ENCODE data around the gene TMEM95. TPM values are rescaled to one million over a fixed set of nuclear protein-coding genes. Genes with fewer than 3 reads are reported as not detected.

Gene TMEM95
- total and polyA plus RNA-seq, 10 of the 15 experiments (the other 5 are each of a cell fraction or from before 2014, with no cell fraction given) = 0.05 to 0.28 TPM; not detected in 8

DNA sequence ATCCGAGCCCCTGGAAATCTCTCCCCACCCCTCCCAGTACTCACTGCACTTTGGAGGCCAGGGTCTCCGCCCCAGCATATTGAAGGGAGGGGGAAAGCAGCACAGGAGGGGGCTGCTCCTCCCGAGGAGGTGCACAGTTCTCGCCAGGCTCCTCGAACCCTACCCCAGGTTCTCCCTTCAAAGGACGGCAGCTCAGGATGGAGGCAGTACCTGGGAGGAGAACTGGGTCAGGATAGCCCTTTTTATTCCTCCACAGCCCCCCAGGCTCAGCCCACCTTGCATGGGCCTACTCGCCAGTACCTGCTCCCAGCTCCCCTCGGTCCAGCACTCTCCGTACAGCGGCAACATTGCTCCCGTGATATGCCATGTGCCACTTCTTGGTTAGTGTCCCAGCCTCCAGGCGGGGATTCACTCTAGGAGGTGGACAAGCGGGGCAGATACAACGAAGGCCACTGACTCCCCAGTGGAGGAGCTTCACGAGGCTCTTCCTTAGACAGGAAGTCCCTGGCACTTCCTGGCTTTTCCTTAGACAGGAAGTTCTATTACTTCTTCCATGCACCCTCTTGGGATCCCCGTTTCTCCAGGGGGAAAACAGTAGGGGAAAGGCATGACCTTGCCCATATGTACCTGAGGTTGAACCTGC lies 37.7 kb upstream of the TMEM95 start (continued):
- TF ChIP-seq, protein P1, sequence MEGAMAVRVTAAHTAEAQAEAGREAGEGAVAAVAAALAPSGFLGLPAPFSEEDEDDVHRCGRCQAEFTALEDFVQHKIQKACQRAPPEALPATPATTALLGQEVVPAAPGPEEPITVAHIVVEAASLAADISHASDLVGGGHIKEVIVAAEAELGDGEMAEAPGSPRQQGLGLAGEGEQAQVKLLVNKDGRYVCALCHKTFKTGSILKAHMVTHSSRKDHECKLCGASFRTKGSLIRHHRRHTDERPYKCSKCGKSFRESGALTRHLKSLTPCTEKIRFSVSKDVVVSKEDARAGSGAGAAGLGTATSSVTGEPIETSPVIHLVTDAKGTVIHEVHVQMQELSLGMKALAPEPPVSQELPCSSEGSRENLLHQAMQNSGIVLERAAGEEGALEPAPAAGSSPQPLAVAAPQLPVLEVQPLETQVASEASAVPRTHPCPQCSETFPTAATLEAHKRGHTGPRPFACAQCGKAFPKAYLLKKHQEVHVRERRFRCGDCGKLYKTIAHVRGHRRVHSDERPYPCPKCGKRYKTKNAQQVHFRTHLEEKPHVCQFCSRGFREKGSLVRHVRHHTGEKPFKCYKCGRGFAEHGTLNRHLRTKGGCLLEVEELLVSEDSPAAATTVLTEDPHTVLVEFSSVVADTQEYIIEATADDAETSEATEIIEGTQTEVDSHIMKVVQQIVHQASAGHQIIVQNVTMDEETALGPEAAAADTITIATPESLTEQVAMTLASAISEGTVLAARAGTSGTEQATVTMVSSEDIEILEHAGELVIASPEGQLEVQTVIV (IDR thresholded peaks at IDR 0.05; ENCODE audit: borderline replicate concordance, partially characterized antibody) = no peak
- no peak for TF ChIP-seq KLF5 (IDR thresholded peaks at IDR 0.05; ENCODE audit: partially characterized antibody)
- TF ChIP-seq, protein P2, sequence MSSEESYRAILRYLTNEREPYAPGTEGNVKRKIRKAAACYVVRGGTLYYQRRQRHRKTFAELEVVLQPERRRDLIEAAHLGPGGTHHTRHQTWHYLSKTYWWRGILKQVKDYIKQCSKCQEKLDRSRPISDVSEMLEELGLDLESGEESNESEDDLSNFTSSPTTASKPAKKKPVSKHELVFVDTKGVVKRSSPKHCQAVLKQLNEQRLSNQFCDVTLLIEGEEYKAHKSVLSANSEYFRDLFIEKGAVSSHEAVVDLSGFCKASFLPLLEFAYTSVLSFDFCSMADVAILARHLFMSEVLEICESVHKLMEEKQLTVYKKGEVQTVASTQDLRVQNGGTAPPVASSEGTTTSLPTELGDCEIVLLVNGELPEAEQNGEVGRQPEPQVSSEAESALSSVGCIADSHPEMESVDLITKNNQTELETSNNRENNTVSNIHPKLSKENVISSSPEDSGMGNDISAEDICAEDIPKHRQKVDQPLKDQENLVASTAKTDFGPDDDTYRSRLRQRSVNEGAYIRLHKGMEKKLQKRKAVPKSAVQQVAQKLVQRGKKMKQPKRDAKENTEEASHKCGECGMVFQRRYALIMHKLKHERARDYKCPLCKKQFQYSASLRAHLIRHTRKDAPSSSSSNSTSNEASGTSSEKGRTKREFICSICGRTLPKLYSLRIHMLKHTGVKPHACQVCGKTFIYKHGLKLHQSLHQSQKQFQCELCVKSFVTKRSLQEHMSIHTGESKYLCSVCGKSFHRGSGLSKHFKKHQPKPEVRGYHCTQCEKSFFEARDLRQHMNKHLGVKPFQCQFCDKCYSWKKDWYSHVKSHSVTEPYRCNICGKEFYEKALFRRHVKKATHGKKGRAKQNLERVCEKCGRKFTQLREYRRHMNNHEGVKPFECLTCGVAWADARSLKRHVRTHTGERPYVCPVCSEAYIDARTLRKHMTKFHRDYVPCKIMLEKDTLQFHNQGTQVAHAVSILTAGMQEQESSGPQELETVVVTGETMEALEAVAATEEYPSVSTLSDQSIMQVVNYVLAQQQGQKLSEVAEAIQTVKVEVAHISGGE (CRISPR knock-in tag; IDR thresholded peaks at IDR 0.05) = no peak

DNA sequence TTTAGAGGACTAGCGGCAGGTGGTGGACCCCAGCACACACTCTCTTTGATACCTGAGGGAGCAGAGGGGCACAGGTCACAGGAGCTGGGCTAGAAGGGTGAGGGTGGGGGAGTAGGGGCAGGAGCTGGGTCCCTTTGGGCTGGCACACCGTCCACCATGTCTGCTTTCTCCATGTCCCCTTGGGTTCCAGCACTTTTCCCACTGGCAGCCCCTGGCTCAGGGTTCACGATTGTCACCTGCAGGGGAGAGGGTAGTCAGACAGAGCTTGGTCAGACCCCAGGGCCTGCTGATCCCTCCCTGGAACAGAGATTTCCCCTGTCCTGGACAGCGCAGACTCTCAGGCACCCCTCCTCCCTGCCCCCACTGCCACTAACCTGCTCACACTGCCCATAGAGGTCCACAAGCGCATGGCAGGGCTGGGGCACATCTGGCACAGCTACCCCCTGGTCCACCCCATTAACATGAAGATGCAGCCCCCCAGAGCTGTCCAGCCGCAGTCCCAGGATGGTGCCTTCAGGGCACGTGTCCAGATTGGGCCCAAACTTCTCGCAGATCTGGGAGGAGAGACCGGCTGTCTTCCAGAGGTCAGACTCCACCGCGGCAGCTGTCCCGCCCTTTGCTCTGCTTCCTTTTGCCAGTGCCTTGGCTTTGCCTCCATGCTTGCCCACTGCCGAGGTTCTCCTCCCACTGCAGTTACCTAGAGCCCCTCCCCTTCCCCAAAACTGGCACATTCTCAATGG lies 36.7 kb upstream of the TMEM95 start:
- Histone ChIP-seq H3K4me2 (ENCODE audit: control insufficient read depth, insufficient read depth) (no peak overlapping the region), H3K4me3 (no peak overlapping the region), H3K9ac (ENCODE audit: control insufficient read depth, insufficient read depth, low read length) (no peak overlapping the region), H4K20me1 (ENCODE audit: control insufficient read depth, insufficient read depth) (no peaks in the 10 kb centered on the region), H2AFZ (ENCODE audit: control insufficient read depth, low read depth, low read length) (no peak overlapping the region), H3K36me3 (ENCODE audit: control insufficient read depth in 2 of 2, insufficient read depth in 2 of 2, low read length in 1 of 2) (peaks cover 9 to 36% of the 10 kb centered on the region in 2 experiments), H3K4me1 (ENCODE audit: control insufficient read depth, insufficient read depth, low read length) (peaks cover 3% of the 10 kb centered on the region; the same call in 1 of the 2 replicates), H3K27ac (ENCODE audit: control insufficient read depth, insufficient read depth) (no peak overlapping the region), H3K79me2 (ENCODE audit: control insufficient read depth, insufficient read depth, low read length) (peaks cover 8% of the 10 kb centered on the region), H3K27me3 (replicated peaks in 1 of 2; ENCODE audit: control insufficient read depth in 2 of 2, insufficient read depth in 2 of 2, low read length in 1 of 2) (no peaks in the 10 kb centered on the region), H3K9me3 (replicated peaks; ENCODE audit: control insufficient read depth, insufficient read depth, low read length) (no peaks in the 10 kb centered on the region)
- no peak for ATAC-seq
- ChIA-PET SMC1A (ENCODE audit: uncharacterized antibody, unreplicated experiment) (no interaction called here), RAD21 (ENCODE audit: unreplicated experiment) (no interaction called here), CTCF (interaction anchor here (0.8 kb wide), 1 partner anchor 32 kb away, joined by 3 read pairs; no protein-coding TSS in a partner anchor), POLR2A (no interaction called here)
- TF ChIP-seq ETV6 (conservative IDR thresholded peaks at IDR 0.05 in 1 of 2, IDR thresholded peaks at IDR 0.05 in 1 of 2; ENCODE audit: borderline replicate concordance in 1 of 2, low read depth in 1 of 2) (no peak), POLR2A (IDR thresholded peaks at IDR 0.05; ENCODE audit: low read depth, low read length) (0 out of 2 replicates have a peak, but pooled peaks have one; percentile 24)
- TF ChIP-seq, protein P3, sequence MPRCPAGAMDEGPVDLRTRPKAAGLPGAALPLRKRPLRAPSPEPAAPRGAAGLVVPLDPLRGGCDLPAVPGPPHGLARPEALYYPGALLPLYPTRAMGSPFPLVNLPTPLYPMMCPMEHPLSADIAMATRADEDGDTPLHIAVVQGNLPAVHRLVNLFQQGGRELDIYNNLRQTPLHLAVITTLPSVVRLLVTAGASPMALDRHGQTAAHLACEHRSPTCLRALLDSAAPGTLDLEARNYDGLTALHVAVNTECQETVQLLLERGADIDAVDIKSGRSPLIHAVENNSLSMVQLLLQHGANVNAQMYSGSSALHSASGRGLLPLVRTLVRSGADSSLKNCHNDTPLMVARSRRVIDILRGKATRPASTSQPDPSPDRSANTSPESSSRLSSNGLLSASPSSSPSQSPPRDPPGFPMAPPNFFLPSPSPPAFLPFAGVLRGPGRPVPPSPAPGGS (IDR thresholded peaks at IDR 0.05; ENCODE audit: borderline replicate concordance, insufficient read depth, low read depth, low read length, poor library complexity, severe bottlenecking) = no peak
- no peak for FAIRE-seq
- 88% methylated on average over 13 of the region's 13 CpGs for WGBS (ENCODE audit: insufficient coverage, insufficient replicate concordance, low lambda C conversion rate, missing lambda C conversion rate)
- intact Hi-C loops (cut with micrococcal nuclease; ENCODE audit: unreplicated experiment) = no loop called here
- in situ Hi-C loops (cut with MboI) = no loop called here
- DNase-seq (ENCODE audit: low read depth, low spot score) = no peak
- no TSS peak for BruUV-seq (replicated peaks)

Measured in GM12878 (cell line).